SK-N-MC (cell line): ENCODE data around the gene AKT3.

ENCODE experiments used
- EZH2 ChIP-seq: fragments of 200-600 bp; sonication (generic); IDR thresholded peaks from one replicate; pipeline ENCODE4 v1.6.1; 2017; ENCODE audit warnings: antibody characterized with exemption
- POLR2AphosphoS5 ChIP-seq: IDR thresholded peaks from 2 replicates; pipeline ENCODE4 v1.6.1; 2012; ENCODE audit warnings: mild to moderate bottlenecking, low read depth, low read length, borderline replicate concordance

- TF ChIP-seq POLR2AphosphoS5: no peak
- TF ChIP-seq EZH2: no peak
These were observed 51.3 kb downstream of the AKT3 start for GRCh38 chr1:243798726-243799125.
